Hindlimb muscle (tissue), 1 donor: ENCODE data around the gene ARL2BP. TPM values are rescaled to one million over a fixed set of nuclear protein-coding genes. Genes with fewer than 3 reads are reported as not detected.

Experiments
- DNase-seq: peaks from one replicate; pipeline ENCODE4 v3.0.0-alpha.2; 2013
- polyA plus RNA-seq: library from polyadenylated mRNA; unstranded; fragments of 120-200 nt; gene quantifications from one replicate; pipeline ENCODE4 v1.2.1, GENCODE V29; 2013; ENCODE audit not compliant: insufficient read length

ARL2BP gene
- polyA plus RNA-seq, 1 donor = 36.0 TPM

- no peak for DNase-seq
These were observed 38.3 kb downstream of the ARL2BP start for GRCh38 chr16:57283214-57283958.

- no peak for DNase-seq
These were observed 38.8 kb downstream of the ARL2BP start for GRCh38 chr16:57283959-57284208.

DNA sequence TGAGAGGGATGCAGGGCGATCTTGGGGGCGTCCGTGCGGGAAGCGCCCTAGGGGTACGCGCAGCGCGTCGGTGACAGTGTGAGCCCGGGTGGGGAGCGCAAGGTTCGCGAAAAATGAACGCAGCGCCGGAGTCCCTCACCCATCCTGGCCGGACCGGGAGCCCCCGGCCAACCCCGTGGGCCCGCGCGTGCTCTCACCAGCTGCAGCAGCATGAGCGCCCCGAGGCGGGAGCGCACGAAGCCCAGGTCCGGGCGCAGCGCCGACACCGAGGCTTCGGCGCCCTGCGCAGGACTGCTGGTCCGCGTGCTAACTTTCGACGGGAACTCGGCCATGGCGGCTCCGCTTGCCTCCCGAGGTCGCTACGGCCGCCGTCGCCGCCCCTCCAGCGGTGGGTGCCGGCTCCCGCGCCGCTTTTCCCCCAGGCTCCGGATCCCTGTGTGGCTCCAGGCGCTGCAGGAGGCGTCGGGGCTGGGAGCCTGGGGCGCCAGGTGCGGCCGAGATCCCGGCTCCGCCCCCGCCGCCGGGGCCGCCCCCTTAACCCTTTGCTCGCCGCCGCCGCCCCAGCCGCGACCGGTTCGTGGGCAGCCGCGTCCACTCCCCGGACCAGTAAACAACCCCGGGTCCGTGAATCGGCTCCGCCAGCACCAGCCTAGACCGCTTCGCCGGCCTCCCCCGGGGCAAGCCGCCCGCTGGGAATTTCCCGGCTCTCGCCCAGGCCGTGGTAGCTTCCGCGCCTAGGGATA lies 39.3 kb downstream of the ARL2BP start, which contains the start of gene PLLP:
PLLP (minus strand) TSS at position 464 of the 743 bp plus-strand sequence; CDS start at position 332, 132 bp downstream.
- peak; percentile 65 for DNase-seq

- DNase-seq = no peak
These were observed 39.9 kb downstream of the ARL2BP start for GRCh38 chr16:57284952-57285363.

GRCh38 chr16:57285379-57285778 lies 40.3 kb downstream of the ARL2BP start:
- no peak for DNase-seq

DNA sequence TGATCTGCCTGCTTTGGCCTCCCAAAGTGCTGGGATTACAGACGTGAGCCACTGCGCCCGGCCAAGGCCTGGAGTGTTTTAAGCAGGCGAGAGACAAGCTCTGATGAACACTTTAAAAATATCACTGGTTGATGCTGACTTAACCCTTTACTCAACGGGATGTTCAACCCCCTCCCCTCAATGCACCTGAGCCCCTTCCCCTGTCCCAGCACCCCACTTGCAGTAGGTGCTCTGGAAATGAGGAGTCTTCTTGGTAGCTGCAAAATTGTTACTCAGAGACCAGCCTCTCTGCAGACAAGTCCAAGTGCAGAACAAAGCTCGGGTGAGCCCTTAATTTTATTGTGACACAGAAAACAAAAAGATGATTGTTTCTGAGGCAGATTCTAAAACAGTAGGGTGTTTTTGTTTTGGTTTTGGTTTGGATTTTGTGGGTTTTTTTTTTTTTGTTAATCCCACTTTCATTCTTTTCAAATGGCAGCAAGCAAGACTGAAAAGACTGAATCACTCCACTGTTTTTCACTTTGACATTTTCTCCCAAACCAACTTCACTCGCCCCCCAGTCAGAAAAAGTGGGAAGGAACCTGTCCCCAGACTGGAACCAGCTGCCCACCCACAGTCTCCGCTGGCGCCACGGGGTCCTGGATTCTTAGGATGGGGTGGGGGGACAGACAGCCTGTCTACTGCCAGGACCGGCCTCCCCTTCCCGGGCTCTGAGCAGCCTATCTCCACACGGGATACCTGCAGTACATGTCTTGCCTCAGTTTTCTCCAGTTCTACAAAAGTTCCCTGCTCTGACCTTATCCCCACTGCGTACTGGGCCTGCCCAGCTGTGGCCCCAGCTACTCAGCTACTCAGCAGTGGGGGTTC lies 44.6 kb downstream of the ARL2BP start:
- no peak for DNase-seq

- DNase-seq = no peak
These were observed 52.8 kb downstream of the ARL2BP start for GRCh38 chr16:57297856-57298255.

DNA sequence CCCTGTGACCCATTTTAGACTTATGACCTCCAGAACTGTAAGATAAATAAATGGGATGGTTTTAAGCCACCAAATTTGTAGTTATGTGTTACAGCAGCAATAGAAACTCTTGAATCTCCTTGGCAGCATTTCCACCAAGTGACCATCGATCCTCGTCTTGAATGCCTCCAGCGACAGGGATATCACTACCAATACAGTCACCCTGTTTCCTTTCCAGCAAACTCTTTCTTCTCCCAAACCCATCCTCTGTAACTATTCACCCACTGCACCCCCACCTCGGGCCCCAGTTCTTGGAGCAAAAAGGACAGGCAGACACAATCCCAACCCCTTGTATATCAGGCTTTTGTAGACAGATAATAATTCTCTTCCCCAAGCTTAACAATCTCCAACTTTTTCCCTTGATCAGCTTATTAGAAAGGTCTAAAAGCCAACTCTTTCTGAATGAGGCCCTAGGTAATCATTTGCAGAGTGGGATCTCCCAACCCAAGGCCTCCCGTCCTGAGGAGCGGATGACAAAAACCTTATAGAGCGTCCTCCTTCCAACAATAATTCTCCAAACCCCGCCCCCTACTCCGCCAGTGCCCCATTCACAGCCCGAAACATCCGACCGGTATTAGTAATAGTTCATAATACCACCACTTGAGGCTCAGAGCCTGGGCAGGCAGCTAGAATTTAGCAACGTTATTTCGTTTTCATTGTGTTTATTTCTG lies 54.1 kb downstream of the ARL2BP start:
- DNase-seq = no peak

GRCh38 chr16:57299719-57300386 lies 54.8 kb downstream of the ARL2BP start:
- DNase-seq = peak; percentile 95

- DNase-seq = peak; percentile 99
These were observed 55.5 kb downstream of the ARL2BP start for GRCh38 chr16:57300387-57301125.

DNA sequence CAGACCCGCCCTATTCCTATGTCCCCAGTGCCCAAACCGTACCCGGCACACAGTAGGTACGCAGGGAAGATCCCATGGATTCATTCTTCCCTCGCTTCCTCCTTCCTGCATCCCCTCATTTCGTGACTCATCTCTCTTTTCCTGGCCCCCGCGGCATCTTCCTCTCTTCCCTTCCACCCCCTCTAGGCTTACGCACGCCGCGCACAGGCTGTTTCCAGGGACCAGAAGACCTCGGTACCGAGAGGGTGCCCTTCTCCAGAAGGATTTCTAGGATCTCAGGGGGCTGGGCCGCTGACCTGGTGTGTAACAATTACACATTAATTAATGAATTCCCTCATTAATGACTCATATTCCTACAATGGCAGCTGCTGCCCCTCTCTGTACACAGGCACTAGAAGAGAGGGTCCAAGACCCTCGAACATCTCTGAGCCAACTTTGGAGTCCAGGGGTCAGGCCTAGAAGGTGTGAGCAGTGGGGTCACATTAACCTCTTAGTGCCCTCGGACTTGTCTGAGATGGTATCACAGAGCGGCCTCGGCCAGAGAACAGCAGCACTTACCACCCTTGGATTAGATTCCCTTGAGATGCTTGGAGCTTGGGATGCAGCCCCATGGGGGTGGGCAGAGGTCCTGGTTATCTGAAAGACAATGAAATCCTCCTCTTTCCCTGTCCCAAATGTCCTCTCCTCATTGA lies 56.2 kb downstream of the ARL2BP start:
- no peak for DNase-seq

Other genes starting within 250 kb of the ARL2BP start
- 24.8 TPM for gene CPNE2, start 152.7 kb upstream of the ARL2BP start, polyA plus RNA-seq
- 52.7 TPM for gene PSME3IP1, start 59.2 kb upstream of the ARL2BP start, polyA plus RNA-seq
- gene RSPRY1, start 58.9 kb upstream of the ARL2BP start, polyA plus RNA-seq = 22.8 TPM
- 0.89 TPM for gene PLLP, start 39.4 kb downstream of the ARL2BP start, polyA plus RNA-seq
- gene CCL22, start 113.5 kb downstream of the ARL2BP start, polyA plus RNA-seq = 0.15 TPM
- 4.9 TPM for gene CX3CL1, start 127.2 kb downstream of the ARL2BP start, polyA plus RNA-seq
- not detected for gene CCL17, start 159.5 kb downstream of the ARL2BP start, polyA plus RNA-seq
- gene CIAPIN1, start 202.1 kb downstream of the ARL2BP start, polyA plus RNA-seq = 55.8 TPM
- 70.1 TPM for gene COQ9, start 202.2 kb downstream of the ARL2BP start, polyA plus RNA-seq
- 45.9 TPM for gene POLR2C, start 217.4 kb downstream of the ARL2BP start, polyA plus RNA-seq
- gene DOK4, start 241.2 kb downstream of the ARL2BP start, polyA plus RNA-seq = 10.2 TPM